GM12878 (cell line): ENCODE results near the gene TBC1D5. TPM values are rescaled to one million over a fixed set of nuclear protein-coding genes. Genes with fewer than 3 reads are reported as not detected.

Experiments
- ATAC-seq: fragments of 200-7000 bp; cut with Tn5 transposase; 3 replicates; pipeline ENCODE4 v1.9.1; 2020; ENCODE audit warnings: mild to moderate bottlenecking, moderate library complexity
- BruUV-seq: library from RNA; stranded (reverse); fragments of 400-500 nt; replicated peaks from 2 replicates; lab custom pipeline; 2021; lab: Mats Ljungman, UMichigan
- CTCF ChIA-PET: fragments of 300-600 bp; sonication (Branson Sonifier 250); formaldehyde crosslinking; extraction: SDS; loops from one replicate; lab custom pipeline; 2021; ENCODE audit warnings: inconsistent platforms; lab: Yijun Ruan, JAX
- POLR2A ChIA-PET: fragments of 350-600 bp; formaldehyde crosslinking; extraction: SDS; loops from one replicate; lab custom pipeline; 2021; ENCODE audit warnings: inconsistent platforms; lab: Charles Lee
- RAD21 ChIA-PET: fragments of 300-600 bp; sonication (Branson Sonifier 250); formaldehyde crosslinking; loops from one replicate; lab custom pipeline; 2023; ENCODE audit warnings: antibody characterized with exemption; ENCODE audit not compliant: unreplicated experiment; lab: Charles Lee
- SMC1A ChIA-PET: fragments of 300-600 bp; sonication (Branson Sonifier 250); formaldehyde crosslinking; loops from one replicate; lab custom pipeline; 2023; ENCODE audit not compliant: unreplicated experiment, uncharacterized antibody; lab: Charles Lee
- DNase-seq: peaks from one replicate; pipeline ENCODE4 v3.0.0-alpha.2; 2011; ENCODE audit warnings: low read depth, low spot score
- FAIRE-seq: peaks from 3 replicates; lab custom pipeline; 2011; peaks lifted over from hg19 to GRCh38; lab: Jason Lieb, UNC
- H2AFZ ChIP-seq: 2 replicates; pipeline ENCODE4 v1.6.0; 2011; ENCODE audit warnings: low read depth, low read length, control low read depth; ENCODE audit not compliant: control insufficient read depth
- H3K27ac ChIP-seq: 2 replicates; pipeline ENCODE4 v1.5.1; 2011; ENCODE audit warnings: control low read depth; ENCODE audit not compliant: control insufficient read depth, insufficient read depth
- H3K27me3 ChIP-seq, 2 experiments: replicated peaks in 1 of 2; 2 replicates each; pipeline versions ENCODE4 v1.6.0 to v1.6.1; 2011; ENCODE audit warnings: low read length in 1 of 2; ENCODE audit not compliant: control insufficient read depth in 2 of 2, insufficient read depth in 2 of 2
- H3K36me3 ChIP-seq, 2 experiments: 2 replicates each; pipeline ENCODE4 v1.5.1; 2011; ENCODE audit warnings: low read length in 1 of 2; ENCODE audit not compliant: control insufficient read depth in 2 of 2, insufficient read depth in 2 of 2
- H3K4me1 ChIP-seq: 2 replicates; pipeline ENCODE4 v1.6.1; 2011; ENCODE audit warnings: mild to moderate bottlenecking, low read length, moderate library complexity, mixed read lengths; ENCODE audit not compliant: control insufficient read depth, insufficient read depth
- H3K4me2 ChIP-seq: 2 replicates; pipeline ENCODE4 v1.6.0; 2011; ENCODE audit warnings: control low read depth; ENCODE audit not compliant: control insufficient read depth, insufficient read depth
- H3K4me3 ChIP-seq: fragments of 200-600 bp; sonication (generic); 2 replicates; pipeline ENCODE4 v1.5.1; 2016
- H3K79me2 ChIP-seq: 2 replicates; pipeline ENCODE4 v1.6.0; 2011; ENCODE audit warnings: low read length; ENCODE audit not compliant: control insufficient read depth, insufficient read depth
- H3K9ac ChIP-seq: 2 replicates; pipeline ENCODE4 v1.8.0; 2011; ENCODE audit warnings: low read length, control low read depth, mixed read lengths; ENCODE audit not compliant: control insufficient read depth, insufficient read depth
- H3K9me3 ChIP-seq: replicated peaks from 3 replicates; pipeline ENCODE4 v1.5.1; 2011; ENCODE audit warnings: mild to moderate bottlenecking, low read length; ENCODE audit not compliant: control insufficient read depth, insufficient read depth
- H4K20me1 ChIP-seq: 2 replicates; pipeline ENCODE4 v1.6.0; 2011; ENCODE audit not compliant: control insufficient read depth, insufficient read depth
- BCL11A ChIP-seq: IDR thresholded peaks from 2 replicates; pipeline ENCODE4 v1.6.1; 2011; ENCODE audit warnings: low read depth, low read length
- CHD2 ChIP-seq: IDR thresholded peaks from 2 replicates; pipeline ENCODE4 v1.6.1; 2011; ENCODE audit warnings: low read depth, low read length, improper control_type of control experiment, borderline replicate concordance
- EED ChIP-seq: sonication (generic); IDR thresholded peaks from 2 replicates; pipeline ENCODE4 v1.6.1; 2016; ENCODE audit warnings: antibody characterized with exemption, low read depth
- ELK1 ChIP-seq: IDR thresholded peaks from 2 replicates; pipeline ENCODE4 v1.6.1; 2012; ENCODE audit warnings: low read depth, low read length, improper control_type of control experiment
- IKZF1 ChIP-seq: fragments of 450-650 bp; conservative IDR thresholded peaks from 2 replicates; pipeline ENCODE4 v1.6.1; 2017; ENCODE audit warnings: antibody characterized with exemption, mild to moderate bottlenecking
- MAX ChIP-seq: IDR thresholded peaks from 2 replicates; pipeline ENCODE4 v1.6.1; 2012; ENCODE audit warnings: low read depth, low read length, improper control_type of control experiment
- MTA3 ChIP-seq: IDR thresholded peaks from 2 replicates; pipeline ENCODE4 v1.6.1; 2012; ENCODE audit warnings: low read length, inconsistent platforms, borderline replicate concordance
- NBN ChIP-seq: fragments of 450-650 bp; IDR thresholded peaks from 2 replicates; pipeline ENCODE4 v1.6.1; 2016
- SIX5 ChIP-seq: IDR thresholded peaks from 2 replicates; pipeline ENCODE4 v1.6.1; 2011; ENCODE audit warnings: mild to moderate bottlenecking, low read depth, low read length, moderate library complexity; ENCODE audit not compliant: severe bottlenecking
- SMAD1 ChIP-seq: fragments of 450-650 bp; IDR thresholded peaks from 2 replicates; pipeline ENCODE4 v1.6.1; 2018; ENCODE audit warnings: mild to moderate bottlenecking, low read depth; ENCODE audit not compliant: partially characterized antibody
- SREBF1 ChIP-seq: IDR thresholded peaks from 2 replicates; pipeline ENCODE4 v1.6.1; 2012; ENCODE audit warnings: mild to moderate bottlenecking, low read length
- SRF ChIP-seq, 2 experiments: IDR thresholded peaks; 2 replicates each; pipeline ENCODE4 v1.6.1; 2011; ENCODE audit warnings: low read depth in 2 of 2, low read length in 2 of 2, mild to moderate bottlenecking in 1 of 2, moderate library complexity in 1 of 2
- TARDBP ChIP-seq: IDR thresholded peaks from 2 replicates; pipeline ENCODE4 v1.6.1; 2016; ENCODE audit warnings: borderline replicate concordance
- TCF12 ChIP-seq: IDR thresholded peaks from 2 replicates; pipeline ENCODE4 v1.6.1; 2011; ENCODE audit warnings: low read depth, mild to moderate bottlenecking, low read length
- ZNF274 ChIP-seq: IDR thresholded peaks from one replicate; pipeline ENCODE4 v1.8.0; 2011; ENCODE audit not compliant: insufficient read length, insufficient read depth
- ZNF592 ChIP-seq: fragments of 450-650 bp; IDR thresholded peaks from 2 replicates; pipeline ENCODE4 v1.6.1; 2017; ENCODE audit warnings: mild to moderate bottlenecking, moderate library complexity
- ZSCAN29 ChIP-seq: fragments of 450-650 bp; IDR thresholded peaks from 2 replicates; pipeline ENCODE4 v1.6.1; 2017; ENCODE audit warnings: mild to moderate bottlenecking, moderate library complexity
- ZZZ3 ChIP-seq: IDR thresholded peaks from 2 replicates; pipeline ENCODE4 v1.6.1; 2011; ENCODE audit warnings: low read depth; ENCODE audit not compliant: control insufficient read depth, insufficient read length
- WGBS: methylation state at CpG from one replicate; pipeline ENCODE4 v1.1.6; 2016; ENCODE audit warnings: low lambda C conversion rate; ENCODE audit not compliant: insufficient replicate concordance, insufficient coverage; ENCODE audit errors: missing lambda C conversion rate; 5-methylcytosine and 5-hydroxymethylcytosine counted together
- in situ Hi-C: fragments of 300-500 bp; cut with MboI; formaldehyde crosslinking; loops from 9 replicates; pipeline ENCODE4 v1.14.3; 2018; ENCODE audit warnings: mixed read lengths
- intact Hi-C: fragments of 100-400 bp; cut with micrococcal nuclease; formaldehyde crosslinking; loops from one replicate; pipeline ENCODE4 v1.14.2; 2022; ENCODE audit not compliant: unreplicated experiment
- polyA plus RNA-seq, 11 experiments: library from polyadenylated mRNA; depleted of rRNA in 4 of 11; unstranded in 6 of 11; stranded (reverse) in 5 of 11; fragments of >200 nt; fragmentation: Nextera tagmentation in 4 of 11; fragmentation: Illumina TruSeq in 1 of 11; extraction: Ambion mirVana in 4 of 11; extraction: Trizol in 1 of 11; gene quantifications; 1 replicate in 1 of 11; 2 replicates in 10 of 11; pipeline versions ENCODE4 v1.2.1 to v1.2.3, GENCODE V29; 2011 to 2016; ENCODE audit warnings: inconsistent platforms in 2 of 11, missing spikeins in 2 of 11, low read depth in 1 of 11
- total RNA-seq, 4 experiments: library from RNA; depleted of rRNA in 3 of 4; stranded (reverse); fragments of >200 nt in 3 of 4; fragmentation: Illumina TruSeq in 1 of 4; extraction: Trizol in 1 of 4; gene quantifications; 2 replicates each; pipeline versions ENCODE4 v1.2.1 to v1.2.3, GENCODE V29; 2013 to 2021

Gene TBC1D5
- total and polyA plus RNA-seq, 10 of the 15 experiments (the other 5 are each of a cell fraction or from before 2014, with no cell fraction given), result 5.5 to 61.0 (median 43.8) TPM

- ChIA-PET POLR2A (no interaction called here), SMC1A (no interaction called here), CTCF (interaction anchor here (1.0 kb wide), 1 partner anchor 19 kb away, joined by 3 read pairs; no protein-coding TSS in a partner anchor), RAD21 (no interaction called here)
- no peak overlapping the region for H3K4me3 ChIP-seq
- no peak for DNase-seq
- no peak overlapping the region for H3K9ac ChIP-seq
- no peaks in the 10 kb centered on the region for H4K20me1 ChIP-seq
- no peaks in the 10 kb centered on the region for H3K4me1 ChIP-seq
- intact Hi-C loops (no loop called here), in situ Hi-C loops (no loop called here)
- 100% methylated on average over 3 of the region's 3 CpGs for WGBS
- ATAC-seq, result no peak
- FAIRE-seq, result no peak
- H3K79me2 ChIP-seq, result no peaks in the 10 kb centered on the region
- TF ChIP-seq BCL11A (no peak), NBN (no peak), SREBF1 (no peak), ZNF592 (no peak), SRF (IDR thresholded peaks at IDR 0.05; ENCODE audit: low read depth in 2 of 2, low read length in 2 of 2) (no peak), SMAD1 (no peak), ZZZ3 (no peak), TARDBP (no peak), ZNF274 (no peak), TCF12 (no peak), MAX (no peak), IKZF1 (no peak), ELK1 (no peak), MTA3 (no peak), EED (no peak), CHD2 (no peak), ZSCAN29 (no peak), SIX5 (no peak)
- H3K36me3 ChIP-seq, result no peaks in the 10 kb centered on the region; a peak in 1 of 4 replicates
- no TSS peak for BruUV-seq
- no peaks in the 10 kb centered on the region for H3K9me3 ChIP-seq
- H3K27ac ChIP-seq, result no peak overlapping the region
- no peak overlapping the region for H2AFZ ChIP-seq
- no peaks in the 10 kb centered on the region for H3K27me3 ChIP-seq
- H3K4me2 ChIP-seq, result no peak overlapping the region
Measured at GRCh38 chr3:17539436-17539835, 203.0 kb downstream of the TBC1D5 start.
